ENCODE measurements around the gene ITM2C.

GRCh38 chr2:230821991-230822520 is 42.7 kb upstream of the ITM2C start:
- no peak for TF ChIP-seq CTCF (conservative IDR thresholded peaks at IDR 0.05)
- no peak for TF ChIP-seq ZFX (IDR thresholded peaks at IDR 0.05)
